BJ (cell line): ENCODE measurements around the gene SUPT5H. TPM values are rescaled to one million over a fixed set of nuclear protein-coding genes. Genes with fewer than 3 reads are reported as not detected.

Source experiments
- CTCF ChIA-PET: fragments of 350-600 bp; formaldehyde crosslinking; extraction: SDS; loops from one replicate; lab custom pipeline; 2021; ENCODE audit warnings: antibody characterized with exemption, inconsistent platforms; lab: Yijun Ruan, JAX
- POLR2A ChIA-PET: fragments of 300-600 bp; sonication (Branson Sonifier 250); formaldehyde crosslinking; extraction: SDS; loops from one replicate; lab custom pipeline; 2021; ENCODE audit warnings: antibody characterized with exemption; lab: Charles Lee
- DNase-seq: peaks from one replicate; pipeline ENCODE4 v3.0.0-alpha.2; 2011; ENCODE audit warnings: low read depth
- H3K27me3 ChIP-seq: 2 replicates; pipeline ENCODE4 v1.6.0; 2011; ENCODE audit warnings: low read length; ENCODE audit not compliant: control insufficient read depth, insufficient read depth
- H3K36me3 ChIP-seq: 2 replicates; pipeline ENCODE4 v1.5.1; 2011; ENCODE audit warnings: low read length; ENCODE audit not compliant: control insufficient read depth, insufficient read depth
- H3K4me3 ChIP-seq: 2 replicates; pipeline ENCODE4 v1.5.1; 2011; ENCODE audit warnings: low read depth, mild to moderate bottlenecking, control low read depth, low read length
- CTCF ChIP-seq: IDR thresholded peaks from 2 replicates; pipeline ENCODE4 v1.5.1; 2011; ENCODE audit warnings: low read depth, mild to moderate bottlenecking, control low read depth, inconsistent platforms, low read length, moderate library complexity; ENCODE audit not compliant: insufficient read depth
- polyA plus RNA-seq: library from polyadenylated mRNA; depleted of rRNA; stranded (reverse); fragments of >200 nt; gene quantifications from 2 replicates; pipeline ENCODE4 v1.2.3, GENCODE V29; 2011

Gene SUPT5H
- polyA plus RNA-seq, 1 experiment, result 81.8 TPM

GRCh38 chr19:39407410-39407659, 38.0 kb upstream of the SUPT5H start:
- CTCF ChIA-PET, result interaction anchor here (3.7 kb wide), 1 partner anchor 10 kb away, joined by 48 read pairs; no protein-coding TSS in a partner anchor
- DNase-seq, result no peak
- Histone ChIP-seq H3K27me3 (no peaks in the 10 kb centered on the region), H3K4me3 (peak overlapping the region; percentile 86), H3K36me3 (peaks cover 10% of the 10 kb centered on the region)
- TF ChIP-seq CTCF, result no peak
- POLR2A ChIA-PET, result no interaction called here

- POLR2A ChIA-PET, result interaction anchor here (0.6 to 1.1 kb wide), 2 partner anchors 10 to 35 kb away, joined by 3 read pairs; no protein-coding TSS in a partner anchor
- Histone ChIP-seq H3K36me3 (peaks cover 10% of the 10 kb centered on the region), H3K27me3 (no peaks in the 10 kb centered on the region), H3K4me3 (peak overlapping the region; percentile 86)
- DNase-seq, result no peak
- CTCF ChIA-PET, result interaction anchor here (0.6 to 3.7 kb wide), 4 partner anchors 10 to 439 kb away, joined by 3 to 48 read pairs (median 3); no protein-coding TSS in a partner anchor
- no peak for TF ChIP-seq CTCF
Measured at GRCh38 chr19:39407660-39408391, 37.6 kb upstream of the SUPT5H start.

GRCh38 chr19:39408392-39409207, 36.8 kb upstream of the SUPT5H start:
- POLR2A ChIA-PET, result interaction anchor here (0.6 to 1.1 kb wide), 3 partner anchors 10 to 36 kb away, joined by 3 read pairs; no protein-coding TSS in a partner anchor
- Histone ChIP-seq H3K4me3 (peak overlapping the region; percentile 86), H3K27me3 (no peaks in the 10 kb centered on the region), H3K36me3 (peaks cover 10% of the 10 kb centered on the region)
- no peak for DNase-seq
- no peak for TF ChIP-seq CTCF
- CTCF ChIA-PET, result interaction anchor here (0.5 to 3.7 kb wide), 5 partner anchors 11 to 440 kb away, joined by 3 to 48 read pairs (median 3); no protein-coding TSS in a partner anchor

- Histone ChIP-seq H3K27me3 (no peaks in the 10 kb centered on the region), H3K4me3 (peak overlapping the region; percentile 86), H3K36me3 (peaks cover 10% of the 10 kb centered on the region)
- DNase-seq, result no peak
- POLR2A ChIA-PET, result interaction anchor here (0.6 to 1.0 kb wide), 2 partner anchors 11 to 121 kb away, joined by 3 to 13 read pairs; no protein-coding TSS in a partner anchor
- 0 out of 2 replicates have a peak, but pooled peaks have one; percentile 13 for TF ChIP-seq CTCF
- CTCF ChIA-PET, result interaction anchor here (0.5 to 3.7 kb wide), 3 partner anchors 12 to 142 kb away, joined by 3 to 48 read pairs (median 3); no protein-coding TSS in a partner anchor
Measured at GRCh38 chr19:39409208-39410016, 36.0 kb upstream of the SUPT5H start.
